ENCODE results near the gene LYRM2.

LYRM2 gene

GRCh38 chr6:89525786-89526562 lies 112.6 kb downstream of the LYRM2 start:
- no peak overlapping the region for H3K4me3 ChIP-seq (ENCODE audit: low read depth, low read length)
- no peak for TF ChIP-seq CTCF (IDR thresholded peaks at IDR 0.05; ENCODE audit: low read depth, low read length)

- no peak for TF ChIP-seq CTCF (IDR thresholded peaks at IDR 0.05; ENCODE audit: low read depth, low read length)
- no peak overlapping the region for H3K4me3 ChIP-seq (ENCODE audit: low read depth, low read length)
Observed at GRCh38 chr6:89522778-89523177, 115.8 kb downstream of the LYRM2 start.

DNA sequence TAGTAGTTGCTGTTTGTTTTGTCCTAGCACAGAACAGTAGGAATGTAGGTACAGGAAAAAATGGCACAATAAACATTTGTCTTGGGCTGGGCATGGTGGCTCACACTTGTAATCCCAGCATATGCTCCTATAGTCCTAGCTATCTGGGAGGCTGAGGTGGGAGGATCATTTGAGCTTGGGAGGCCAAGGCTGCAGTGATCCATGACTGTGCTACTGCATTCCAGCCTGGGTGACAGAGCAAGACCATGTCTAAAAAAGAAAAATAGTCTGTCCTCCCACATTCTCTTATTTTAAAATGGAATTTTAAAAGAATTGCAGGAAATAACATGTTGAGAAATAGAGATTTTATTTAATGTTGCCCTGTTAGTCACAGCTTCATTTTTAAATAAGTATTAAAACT lies 117.8 kb downstream of the LYRM2 start:
- TF ChIP-seq CTCF (IDR thresholded peaks at IDR 0.05; ENCODE audit: low read depth, low read length): no peak
- H3K4me3 ChIP-seq (ENCODE audit: low read depth, low read length): no peak overlapping the region

- no peak overlapping the region for H3K4me3 ChIP-seq (ENCODE audit: low read depth, low read length)
Observed at GRCh38 chr6:89518352-89519055, 120.0 kb downstream of the LYRM2 start.

More at GRCh38 chr6:89518352-89519055, 120.0 kb downstream of the LYRM2 start:
- no peak for TF ChIP-seq CTCF (IDR thresholded peaks at IDR 0.05; ENCODE audit: low read depth, low read length)

Measured in WI38 (cell line).